Stimulated activated CD8-positive, alpha-beta memory T cell treated with anti-CD3 and anti-CD28 coated beads, Interleukin-12 subunit alpha, Interleukin-12 subunit beta, amount 100 ng/mL, for 4 hours (primary cell): ENCODE measurements around the gene SPATC1L.

Source experiments
- DNase-seq: peaks from one replicate; pipeline ENCODE4 v3.0.0-alpha.2; 2020; ENCODE audit warnings: low read depth

Gene SPATC1L

GRCh38 chr21:46120301-46121285 lies 63.7 kb downstream of the SPATC1L start:
- no peak for DNase-seq

GRCh38 chr21:46119637-46120271 lies 64.5 kb downstream of the SPATC1L start:
- no peak for DNase-seq

DNA sequence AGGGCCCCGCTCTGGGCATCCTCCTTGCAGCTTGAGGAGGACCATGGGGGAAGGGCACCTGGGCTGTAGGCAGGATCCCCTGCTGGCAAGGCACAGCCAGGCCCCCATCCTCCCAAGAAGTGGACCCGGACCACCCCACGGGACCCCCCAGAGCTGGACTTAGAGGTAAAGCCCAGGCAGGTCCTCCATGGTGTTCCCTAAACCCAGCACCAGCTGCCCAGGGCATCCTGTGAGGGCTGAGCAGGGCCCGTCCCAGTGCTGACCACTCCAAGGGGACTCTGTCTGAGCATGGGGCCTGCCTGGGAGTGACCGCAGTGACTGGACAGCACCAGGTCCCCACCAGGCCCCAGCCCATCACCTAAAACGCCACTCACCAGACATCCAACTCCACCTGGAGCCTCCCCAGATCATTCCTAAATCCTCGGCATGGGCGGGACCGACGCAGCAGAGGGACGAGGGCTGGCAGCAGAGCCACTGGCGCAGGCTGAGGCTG lies 65.1 kb downstream of the SPATC1L start:
- no peak for DNase-seq

GRCh38 chr21:46118316-46119143 lies 65.7 kb downstream of the SPATC1L start:
- DNase-seq = no peak

- DNase-seq = no peak
Observed at GRCh38 chr21:46117586-46118315, 66.5 kb downstream of the SPATC1L start.

- no peak for DNase-seq
Observed at GRCh38 chr21:46116776-46117585, 67.3 kb downstream of the SPATC1L start.

GRCh38 chr21:46116189-46116775 lies 68.0 kb downstream of the SPATC1L start:
- DNase-seq = no peak

DNA sequence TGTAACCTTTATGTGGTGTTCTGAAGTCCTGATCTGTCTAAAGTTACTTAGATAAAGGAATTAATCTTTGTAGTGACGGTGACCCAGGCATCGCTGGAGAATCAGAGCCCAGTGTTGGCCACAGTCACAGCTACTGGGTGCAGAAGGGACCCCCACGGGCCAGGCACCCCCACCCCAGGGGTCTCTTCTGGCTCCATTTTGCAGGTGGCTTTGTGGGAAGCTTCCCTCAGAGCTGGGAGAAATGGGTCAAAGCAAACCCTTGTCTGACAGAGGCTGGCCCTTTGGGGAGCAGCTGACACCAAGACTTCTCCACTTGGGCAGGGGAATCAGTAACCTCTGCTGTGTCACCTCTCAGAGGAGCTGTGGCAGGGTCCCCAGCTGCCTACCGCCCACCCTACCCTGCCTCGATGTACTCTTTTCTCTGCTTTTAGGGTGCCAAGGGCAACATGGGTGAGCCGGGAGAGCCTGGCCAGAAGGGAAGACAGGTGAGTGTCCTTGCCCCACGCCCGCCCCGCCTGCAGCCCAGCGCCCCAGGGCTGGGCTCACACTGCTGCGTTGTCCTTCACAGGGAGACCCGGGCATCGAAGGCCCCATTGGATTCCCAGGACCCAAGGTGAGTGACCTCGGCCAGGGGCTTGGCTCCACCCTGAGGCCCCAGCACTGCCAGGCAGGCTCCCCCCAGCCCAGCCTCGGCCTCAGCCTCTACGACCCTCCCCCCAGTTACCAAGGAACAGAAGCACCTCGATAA lies 68.6 kb downstream of the SPATC1L start:
- DNase-seq = no peak

DNA sequence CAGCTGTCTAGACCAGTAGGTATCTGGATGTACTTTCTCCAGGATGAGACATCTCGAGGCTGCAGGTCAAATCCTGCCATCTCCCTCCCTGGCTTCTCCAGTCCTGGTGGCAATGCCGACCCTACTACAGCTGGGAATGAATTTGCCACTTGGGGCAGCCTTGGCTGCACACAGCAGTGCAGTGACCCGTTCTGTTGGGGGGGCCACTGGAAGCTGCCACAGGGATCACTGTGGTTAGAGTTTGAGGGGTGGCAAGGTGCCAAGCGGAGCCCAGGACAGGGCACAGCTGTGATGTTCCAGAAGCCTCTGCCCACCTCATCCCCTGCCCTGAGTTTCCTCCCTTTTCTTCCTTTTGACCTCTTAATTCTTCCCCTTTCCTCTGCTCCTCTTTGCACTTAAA lies 69.3 kb downstream of the SPATC1L start:
- DNase-seq = no peak

- no peak for DNase-seq
Observed at GRCh38 chr21:46113497-46114176, 70.6 kb downstream of the SPATC1L start.

DNA sequence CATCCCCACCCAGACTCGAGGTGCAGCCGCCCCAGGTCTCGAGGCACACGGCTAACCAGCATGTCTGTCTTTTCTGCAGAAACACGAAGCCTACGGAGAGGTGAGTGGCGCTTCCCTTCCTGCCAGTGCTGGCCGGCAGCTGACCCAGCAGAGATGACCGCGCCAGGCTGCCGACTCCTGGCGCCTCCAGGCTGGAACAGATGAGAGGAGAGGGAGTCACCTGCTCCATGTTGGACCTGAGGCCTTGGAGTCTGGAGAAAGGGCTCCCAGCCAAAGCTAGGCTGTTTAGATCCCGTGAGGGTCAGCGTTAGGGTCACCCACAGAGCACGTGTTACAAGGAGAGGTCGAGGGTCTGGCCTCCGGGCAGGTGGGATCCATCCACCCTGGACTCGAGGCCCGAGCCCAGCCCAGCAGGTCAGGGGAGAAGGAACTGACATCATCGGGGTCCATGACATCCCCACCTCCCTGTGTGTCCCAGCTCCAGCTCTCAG lies 71.5 kb downstream of the SPATC1L start:
- DNase-seq = no peak

- no peak for DNase-seq
Observed at GRCh38 chr21:46111857-46112724, 72.2 kb downstream of the SPATC1L start.

DNA sequence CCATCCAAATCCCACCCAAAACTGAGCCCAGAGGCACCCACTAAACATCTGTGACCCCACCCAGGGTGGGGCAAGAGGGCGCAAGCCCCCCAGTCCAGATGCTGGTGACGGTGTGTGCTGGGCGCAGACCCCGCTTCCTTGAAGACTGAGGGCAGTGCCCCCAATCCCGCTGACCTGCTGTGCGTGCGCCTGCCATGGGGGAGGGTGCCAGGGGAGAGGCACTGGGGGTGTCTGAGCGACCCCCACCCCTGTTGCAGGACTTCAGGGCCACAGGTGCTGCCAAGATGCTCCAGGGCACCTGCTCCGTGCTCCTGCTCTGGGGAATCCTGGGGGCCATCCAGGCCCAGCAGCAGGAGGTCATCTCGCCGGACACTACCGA lies 73.1 kb downstream of the SPATC1L start:
- no peak for DNase-seq
